Measurements from ENCODE around the gene RASA3.

DNA sequence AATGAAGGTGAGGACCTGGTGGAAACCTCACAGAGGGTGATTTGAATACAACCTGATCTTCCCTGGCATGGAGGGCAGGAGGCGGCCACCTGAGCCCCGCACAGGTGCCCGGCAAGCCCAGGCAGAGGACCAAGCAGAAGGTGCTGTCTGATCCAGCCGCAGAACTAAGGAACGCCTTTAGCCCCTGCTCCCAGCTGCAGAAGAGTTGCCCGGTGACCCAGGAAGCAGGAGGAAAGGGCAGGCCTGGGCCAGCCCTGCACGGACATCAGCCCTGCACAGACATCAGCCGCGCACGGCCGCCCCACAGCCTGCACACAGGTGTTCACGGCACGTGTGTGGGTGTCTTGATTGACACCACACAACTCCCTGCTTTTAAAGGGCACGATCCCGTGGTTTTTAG is 43.1 kb downstream of the RASA3 start:
- TF ChIP-seq, protein P1, sequence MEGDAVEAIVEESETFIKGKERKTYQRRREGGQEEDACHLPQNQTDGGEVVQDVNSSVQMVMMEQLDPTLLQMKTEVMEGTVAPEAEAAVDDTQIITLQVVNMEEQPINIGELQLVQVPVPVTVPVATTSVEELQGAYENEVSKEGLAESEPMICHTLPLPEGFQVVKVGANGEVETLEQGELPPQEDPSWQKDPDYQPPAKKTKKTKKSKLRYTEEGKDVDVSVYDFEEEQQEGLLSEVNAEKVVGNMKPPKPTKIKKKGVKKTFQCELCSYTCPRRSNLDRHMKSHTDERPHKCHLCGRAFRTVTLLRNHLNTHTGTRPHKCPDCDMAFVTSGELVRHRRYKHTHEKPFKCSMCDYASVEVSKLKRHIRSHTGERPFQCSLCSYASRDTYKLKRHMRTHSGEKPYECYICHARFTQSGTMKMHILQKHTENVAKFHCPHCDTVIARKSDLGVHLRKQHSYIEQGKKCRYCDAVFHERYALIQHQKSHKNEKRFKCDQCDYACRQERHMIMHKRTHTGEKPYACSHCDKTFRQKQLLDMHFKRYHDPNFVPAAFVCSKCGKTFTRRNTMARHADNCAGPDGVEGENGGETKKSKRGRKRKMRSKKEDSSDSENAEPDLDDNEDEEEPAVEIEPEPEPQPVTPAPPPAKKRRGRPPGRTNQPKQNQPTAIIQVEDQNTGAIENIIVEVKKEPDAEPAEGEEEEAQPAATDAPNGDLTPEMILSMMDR (conservative IDR thresholded peaks at IDR 0.05) = no peak
- TF ChIP-seq EZH2 (IDR thresholded peaks at IDR 0.05; ENCODE audit: low read depth) = no peak
